HG03571 (cell line): Measurements from ENCODE around the gene RRN3.
"Not testable (repeated sequence)": the region's sequence is repeated elsewhere in the genome, so short reads cannot be mapped to it uniquely, and the experiment has no call there.

Experiments
- ATAC-seq: cut with Tn5 transposase; IDR thresholded peaks from one replicate; pipeline ENCODE4 v1.9.1; 2021; ENCODE audit not compliant: unreplicated experiment

Gene RRN3

GRCh38 chr16:15099366-15099909 is 5.4 kb upstream of the RRN3 start:
- not testable (repeated sequence) for ATAC-seq

DNA sequence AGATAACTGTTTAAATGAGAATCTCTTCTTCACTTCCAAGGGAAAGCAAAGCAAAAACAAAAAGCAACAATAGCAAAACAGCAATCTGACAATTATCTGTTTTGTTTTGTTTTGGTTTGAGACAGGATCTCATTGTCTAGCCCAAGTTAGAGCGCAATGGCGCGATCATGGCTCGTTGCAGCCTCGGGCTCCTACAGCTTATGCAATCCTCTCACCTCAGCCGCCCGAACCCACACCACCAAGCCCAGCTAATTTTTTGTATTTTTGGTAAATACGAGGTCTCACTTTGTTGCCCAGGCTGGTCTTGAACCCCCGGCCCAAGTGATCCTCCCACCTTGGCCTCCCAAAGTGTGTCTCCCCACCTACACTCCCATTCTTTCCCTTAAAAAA is 2.5 kb upstream of the RRN3 start:
- ATAC-seq: not testable (repeated sequence)

GRCh38 chr16:15093571-15093954 is 509 bp downstream of the RRN3 start:
- ATAC-seq: not testable (repeated sequence)

- not testable (repeated sequence) for ATAC-seq
Measured at GRCh38 chr16:15090663-15091269, 3.3 kb downstream of the RRN3 start.

DNA sequence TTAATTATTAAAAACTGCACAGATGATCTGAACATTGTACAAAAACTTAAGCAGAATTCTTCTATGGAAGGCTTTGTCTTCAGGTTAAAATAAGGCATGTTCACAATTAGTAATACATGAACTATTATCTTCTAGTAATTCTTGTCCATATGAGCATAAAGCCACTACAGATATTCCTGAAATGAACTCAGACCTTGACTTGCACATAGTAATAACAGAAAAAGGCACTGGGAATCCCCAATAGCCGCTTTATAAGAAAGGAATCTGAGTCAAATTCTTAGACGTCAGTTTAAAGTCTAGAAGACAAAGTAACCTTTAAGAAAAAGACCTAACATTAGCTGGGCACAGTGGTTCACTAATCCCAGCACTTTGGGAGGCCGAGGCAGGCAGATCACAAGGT is 11.3 kb downstream of the RRN3 start:
- ATAC-seq: not testable (repeated sequence)

DNA sequence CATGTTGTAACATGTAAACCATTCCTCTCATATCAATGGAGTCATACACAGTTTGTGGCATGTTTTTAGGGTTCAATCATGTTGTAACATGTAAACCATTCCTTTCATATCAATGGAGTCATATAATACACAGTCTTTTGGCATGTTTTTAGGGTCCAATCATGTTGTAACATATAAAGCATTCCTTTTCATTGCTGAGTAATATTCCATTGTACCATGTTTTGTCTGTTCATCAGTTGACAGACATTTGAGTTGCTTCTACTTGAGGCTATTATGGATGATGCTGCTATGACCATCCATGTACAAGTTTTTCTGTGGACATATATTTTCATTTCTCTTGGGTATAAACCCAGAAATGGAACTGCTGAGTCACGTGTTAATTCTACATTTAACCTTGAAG is 13.2 kb downstream of the RRN3 start:
- not testable (repeated sequence) for ATAC-seq

DNA sequence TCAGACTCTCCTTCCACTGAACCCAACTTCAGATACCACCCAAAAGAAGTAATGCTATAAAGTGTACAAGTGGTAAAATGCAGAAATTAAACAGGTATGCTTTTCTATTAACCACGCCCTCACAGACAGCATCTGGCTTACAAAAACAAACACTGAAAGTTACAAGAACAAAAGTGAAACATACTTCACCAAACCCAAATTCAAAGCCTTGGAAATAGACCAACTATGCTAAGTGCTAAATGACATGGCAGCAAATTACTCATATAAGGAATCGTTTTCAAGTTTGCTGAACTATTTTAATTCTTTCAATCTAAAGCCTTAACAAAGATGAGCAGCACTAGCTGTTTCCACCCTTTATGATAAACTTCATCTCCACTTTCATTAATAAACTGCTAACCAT is 17.9 kb downstream of the RRN3 start:
- not testable (repeated sequence) for ATAC-seq

DNA sequence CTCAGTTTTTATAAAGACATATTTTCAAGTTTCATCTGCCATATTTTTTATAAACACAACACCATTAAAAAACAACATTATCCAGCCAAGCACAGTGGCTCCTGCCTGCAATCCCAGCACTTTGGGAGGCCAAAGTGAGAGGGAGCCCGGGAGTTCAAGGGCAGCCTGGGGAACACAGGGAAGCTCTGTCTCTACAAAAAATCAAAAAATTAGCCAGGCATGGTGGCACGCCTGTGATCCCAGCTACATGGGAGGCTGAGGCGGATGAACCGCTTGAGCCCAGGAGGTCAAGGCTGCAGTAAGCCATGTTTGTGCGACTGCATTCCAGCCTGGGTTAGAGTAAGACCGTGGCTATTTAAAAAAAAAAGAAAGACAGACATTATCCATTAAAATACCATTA is 21.0 kb downstream of the RRN3 start:
- no peak for ATAC-seq

- ATAC-seq: not testable (repeated sequence)
Measured at GRCh38 chr16:15071916-15072769, 21.9 kb downstream of the RRN3 start.

DNA sequence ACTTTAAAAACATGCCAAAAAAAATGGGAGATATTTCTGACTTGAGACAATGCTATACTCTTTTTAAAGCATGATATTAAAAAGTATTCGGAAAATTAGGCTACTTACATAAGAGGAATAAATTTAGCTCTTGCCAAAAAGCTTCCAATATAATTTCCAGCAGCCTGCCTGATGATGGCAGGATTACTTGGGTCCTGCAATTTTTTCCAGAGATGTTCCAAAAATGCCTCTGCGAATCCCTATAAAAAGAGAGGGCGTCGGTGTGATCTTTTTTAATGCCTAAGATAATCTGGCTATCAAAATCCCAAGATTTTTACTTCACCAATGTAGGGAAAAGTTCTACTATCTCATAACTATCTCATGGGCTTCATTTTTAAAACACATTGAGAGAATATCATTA is 23.1 kb downstream of the RRN3 start:
- not testable (repeated sequence) for ATAC-seq

- not testable (repeated sequence) for ATAC-seq
Measured at GRCh38 chr16:15066690-15067089, 27.4 kb downstream of the RRN3 start.

GRCh38 chr16:15065961-15066360 is 28.1 kb downstream of the RRN3 start:
- not testable (repeated sequence) for ATAC-seq

GRCh38 chr16:15062085-15062810 is 31.8 kb downstream of the RRN3 start:
- ATAC-seq: not testable (repeated sequence)

DNA sequence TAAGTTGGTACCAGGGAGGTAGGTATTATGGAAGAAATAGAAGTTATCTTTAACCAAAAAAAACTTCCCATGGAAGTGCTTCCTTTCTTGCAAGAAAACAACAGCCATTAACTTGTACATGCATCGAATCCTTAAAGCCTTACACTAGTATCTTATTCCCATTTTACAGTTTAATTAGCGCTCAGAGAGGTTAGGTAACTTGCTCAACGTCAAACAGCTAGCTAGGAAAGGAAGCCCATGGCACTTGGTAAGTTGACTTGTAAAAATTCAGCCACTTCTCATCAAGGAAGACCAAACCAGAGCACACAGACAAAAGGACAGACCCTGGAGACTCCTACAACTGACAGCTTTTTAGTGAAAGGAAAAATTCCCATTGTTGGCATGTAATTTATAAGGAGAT is 34.7 kb downstream of the RRN3 start:
- ATAC-seq: no peak

DNA sequence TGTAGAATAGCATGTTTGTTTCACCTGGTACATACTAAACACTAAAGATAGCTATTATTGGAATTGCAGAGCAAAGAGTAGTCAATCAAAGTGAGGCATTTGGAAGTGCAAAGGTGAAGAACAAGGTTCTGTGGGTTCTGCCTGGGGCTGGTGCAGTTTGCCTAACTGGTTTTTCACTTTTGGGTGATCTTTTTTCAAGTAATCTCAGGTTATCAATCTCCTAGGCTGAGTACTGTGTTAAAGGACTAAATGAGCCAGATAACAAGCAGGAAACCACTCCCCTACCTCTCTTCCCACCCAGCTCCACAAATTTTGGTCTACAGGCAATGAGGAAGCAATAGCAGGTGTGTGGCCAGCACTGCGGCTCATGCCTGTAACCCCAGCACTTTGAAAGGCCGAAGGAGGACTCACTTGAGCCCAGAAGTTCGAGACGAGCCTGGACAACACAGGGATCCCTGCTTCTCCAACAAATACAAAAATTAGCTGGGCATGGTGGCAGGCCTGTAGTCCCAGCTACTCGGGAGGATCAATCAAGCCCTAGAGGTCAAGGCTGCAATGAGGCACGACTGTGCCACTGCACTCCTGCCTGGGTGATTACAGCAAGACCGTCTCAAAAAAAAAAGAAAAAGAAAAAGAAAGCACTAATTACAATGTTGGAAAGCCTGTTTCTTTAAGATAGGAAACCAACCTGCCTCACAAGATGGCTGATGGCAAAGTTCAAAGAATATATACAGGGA is 36.2 kb downstream of the RRN3 start:
- no peak for ATAC-seq

DNA sequence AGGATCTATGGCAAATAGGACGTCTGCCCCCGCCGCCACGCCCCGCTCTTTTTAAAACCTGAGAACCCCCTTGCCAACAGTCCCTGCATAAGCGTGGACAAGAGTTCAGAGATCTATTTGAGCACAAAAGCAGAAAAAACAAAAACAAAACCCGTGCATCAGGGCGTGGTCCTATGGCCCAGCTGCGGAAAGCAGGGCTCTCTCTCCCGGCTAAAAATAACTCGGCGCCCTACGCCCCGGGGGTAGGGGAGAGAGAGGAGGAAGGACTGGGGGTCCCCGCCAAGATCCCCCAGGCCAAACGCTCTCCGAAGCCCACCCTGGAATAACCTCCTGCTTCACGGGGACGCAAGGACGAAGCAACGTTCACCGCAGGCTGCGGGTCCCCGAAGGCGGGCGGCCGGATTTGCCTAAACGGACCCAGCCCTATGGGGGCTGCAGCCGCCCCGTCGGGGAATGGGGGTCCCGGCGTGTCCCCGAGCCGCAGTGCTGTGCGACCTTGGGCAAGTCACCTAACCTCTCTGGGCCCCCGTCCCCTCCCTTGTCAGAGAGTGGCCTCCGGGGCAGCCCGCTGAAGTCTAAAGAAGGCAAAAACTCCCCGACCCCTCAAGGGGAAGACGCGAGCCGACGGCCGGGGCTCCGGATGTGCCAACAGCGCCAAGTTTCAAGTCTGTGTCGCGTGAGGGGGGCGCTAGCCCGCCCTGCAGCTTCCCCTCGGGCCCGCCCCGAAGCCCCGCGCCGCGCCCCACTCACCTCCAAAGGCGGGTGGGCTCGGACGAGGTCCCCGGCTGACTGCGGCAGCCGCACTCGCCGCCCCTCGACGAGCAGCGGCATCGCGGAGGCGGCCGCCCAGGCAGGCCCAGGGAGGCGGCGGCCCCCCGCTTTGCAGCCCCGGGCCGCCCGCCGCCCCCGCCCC is 38.7 kb downstream of the RRN3 start:
- peak; percentile 51 for ATAC-seq

DNA sequence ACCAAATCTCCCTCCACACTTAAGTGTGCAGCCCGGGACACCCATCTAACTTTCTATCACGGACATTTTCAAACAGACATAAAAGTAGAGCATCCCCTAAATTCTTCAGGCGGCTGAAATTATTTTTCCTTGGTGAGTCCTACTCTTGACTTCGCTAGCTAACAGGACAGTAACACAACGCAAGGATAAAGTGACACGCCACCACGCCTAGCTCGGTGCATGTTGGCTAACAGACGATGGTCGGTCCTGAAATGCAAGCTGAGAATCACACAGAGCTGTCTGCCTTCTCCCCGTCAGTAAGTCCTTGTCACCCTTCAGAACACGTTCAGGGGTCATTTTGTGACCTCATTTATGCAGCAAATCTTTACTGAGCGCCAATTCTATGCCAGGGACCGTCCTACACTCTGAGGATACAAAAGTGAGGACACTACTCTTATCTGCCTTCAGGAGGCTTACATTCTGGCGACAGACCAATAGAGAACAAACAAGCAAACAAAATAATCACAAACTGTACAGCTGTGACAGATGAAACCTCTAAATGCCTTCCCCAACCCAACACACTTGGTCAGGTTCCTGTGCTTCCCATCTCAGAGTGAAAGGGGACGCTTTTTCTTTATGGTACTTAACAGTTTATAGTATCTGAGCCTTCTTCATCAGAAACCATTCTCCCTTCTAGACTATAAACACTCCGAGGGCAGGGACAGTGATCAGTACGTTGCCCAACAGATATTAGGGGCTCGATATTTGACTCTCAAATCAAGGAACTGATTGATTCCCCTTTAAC is 39.5 kb downstream of the RRN3 start:
- no peak for ATAC-seq

DNA sequence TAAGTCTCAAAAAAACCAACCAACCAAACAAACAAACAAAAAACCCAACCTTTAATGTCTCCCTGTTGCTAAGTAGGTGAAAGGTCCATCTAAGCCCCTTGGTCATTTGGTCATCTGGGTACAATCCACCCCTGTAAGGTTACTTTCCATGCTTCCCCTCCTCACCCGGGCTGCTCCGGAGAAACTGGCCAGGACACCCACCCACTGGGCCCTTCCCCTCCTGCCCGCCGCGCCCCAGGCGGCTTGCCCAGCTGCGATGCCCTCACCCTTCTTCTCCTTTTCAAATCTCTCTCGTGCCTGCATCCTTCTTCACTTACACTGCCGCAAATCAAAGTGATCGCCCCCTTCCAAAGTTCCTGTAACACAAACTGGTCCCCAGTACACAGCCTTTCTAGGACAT is 40.2 kb downstream of the RRN3 start:
- ATAC-seq: no peak
